ENCODE results near the gene MON2.

The MON2 gene

DNA sequence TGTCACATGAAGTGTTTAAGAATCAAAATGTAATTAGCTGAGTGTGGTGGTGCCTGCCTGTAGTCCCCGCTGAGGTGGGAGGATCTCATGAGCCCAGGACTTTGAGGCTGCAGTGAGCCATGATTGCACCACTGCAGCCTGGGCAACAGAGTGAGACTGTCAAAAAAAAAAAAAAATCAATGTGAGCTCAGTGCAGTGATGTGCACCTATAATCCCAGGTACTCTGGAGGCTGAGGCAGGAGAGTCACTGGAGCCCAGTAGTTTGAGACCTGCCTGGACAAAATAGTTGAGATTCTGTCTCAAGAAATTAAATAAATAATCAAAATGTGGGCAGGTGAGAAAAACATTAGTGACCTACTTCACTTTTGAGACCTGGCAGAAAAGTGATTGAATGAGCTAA, 140.0 kb downstream of the MON2 start:
- DNase-seq = no peak

GRCh38 chr12:62613081-62613480, 146.5 kb downstream of the MON2 start:
- DNase-seq = no peak

DNA sequence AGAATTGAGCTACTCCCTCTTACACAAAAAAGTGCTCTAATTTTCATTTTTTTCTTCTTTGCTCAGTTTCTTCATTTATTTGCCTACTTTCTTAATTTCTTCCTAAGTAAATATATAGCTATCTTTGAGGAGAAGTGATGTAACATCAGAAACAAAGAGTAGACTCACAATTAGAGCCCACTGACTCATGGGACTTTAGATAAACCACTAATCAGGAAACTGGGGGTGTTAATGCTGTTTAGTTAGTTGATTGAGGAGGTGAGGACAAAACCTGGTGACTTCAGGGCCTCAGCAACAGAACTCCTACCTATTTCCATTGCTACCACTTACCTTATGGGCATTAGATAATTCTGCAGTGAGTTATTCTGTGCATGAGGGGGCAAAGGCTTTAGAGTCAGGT, 151.7 kb downstream of the MON2 start:
- no peak for DNase-seq

GRCh38 chr12:62618930-62619329, 152.3 kb downstream of the MON2 start:
- no peak for DNase-seq

GRCh38 chr12:62621101-62621638, 154.5 kb downstream of the MON2 start:
- no peak for DNase-seq

DNA sequence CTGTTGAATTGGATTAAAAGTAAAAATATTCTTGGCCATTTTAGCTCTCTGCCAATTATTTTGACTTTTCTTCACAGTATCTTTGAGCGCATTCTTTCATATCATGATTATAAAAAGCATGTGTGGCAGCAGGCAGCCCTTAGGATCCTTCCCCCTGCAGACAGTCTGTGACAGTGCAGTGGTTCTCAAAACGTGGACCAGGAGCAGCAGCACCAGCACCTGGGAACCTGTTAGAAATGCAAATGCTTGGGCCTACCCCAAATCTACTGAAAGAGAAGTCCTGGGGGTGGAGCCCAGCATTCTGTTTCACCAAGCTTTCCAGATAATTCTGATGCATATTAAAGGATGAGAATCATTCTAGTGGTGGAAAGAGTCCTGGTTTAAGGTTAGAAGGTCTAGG, 155.6 kb downstream of the MON2 start:
- no peak for DNase-seq

- DNase-seq = no peak
These were observed 158.6 kb downstream of the MON2 start for GRCh38 chr12:62625228-62625627.

DNA sequence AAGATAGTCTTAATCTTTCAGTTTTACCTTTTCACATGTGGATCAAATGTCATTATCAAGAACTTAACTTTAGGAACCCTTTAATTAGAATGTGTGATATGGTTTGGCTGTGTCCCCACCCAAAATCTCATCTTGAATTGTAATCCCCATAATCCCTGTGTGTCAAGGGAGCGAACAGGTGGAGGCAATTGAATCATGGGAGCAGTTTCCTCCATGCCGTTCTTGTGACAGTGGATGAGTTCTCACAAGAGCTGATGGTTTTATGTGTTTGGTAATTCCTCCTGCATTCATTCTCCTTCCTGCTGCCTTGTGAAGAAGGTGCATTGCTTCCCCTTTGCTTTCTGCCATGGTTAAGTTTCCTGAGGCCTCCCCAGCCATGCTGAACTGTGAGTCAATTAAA, 160.6 kb downstream of the MON2 start:
- no peak for DNase-seq

- DNase-seq = no peak
These were observed 162.8 kb downstream of the MON2 start for GRCh38 chr12:62629413-62629812.

DNA sequence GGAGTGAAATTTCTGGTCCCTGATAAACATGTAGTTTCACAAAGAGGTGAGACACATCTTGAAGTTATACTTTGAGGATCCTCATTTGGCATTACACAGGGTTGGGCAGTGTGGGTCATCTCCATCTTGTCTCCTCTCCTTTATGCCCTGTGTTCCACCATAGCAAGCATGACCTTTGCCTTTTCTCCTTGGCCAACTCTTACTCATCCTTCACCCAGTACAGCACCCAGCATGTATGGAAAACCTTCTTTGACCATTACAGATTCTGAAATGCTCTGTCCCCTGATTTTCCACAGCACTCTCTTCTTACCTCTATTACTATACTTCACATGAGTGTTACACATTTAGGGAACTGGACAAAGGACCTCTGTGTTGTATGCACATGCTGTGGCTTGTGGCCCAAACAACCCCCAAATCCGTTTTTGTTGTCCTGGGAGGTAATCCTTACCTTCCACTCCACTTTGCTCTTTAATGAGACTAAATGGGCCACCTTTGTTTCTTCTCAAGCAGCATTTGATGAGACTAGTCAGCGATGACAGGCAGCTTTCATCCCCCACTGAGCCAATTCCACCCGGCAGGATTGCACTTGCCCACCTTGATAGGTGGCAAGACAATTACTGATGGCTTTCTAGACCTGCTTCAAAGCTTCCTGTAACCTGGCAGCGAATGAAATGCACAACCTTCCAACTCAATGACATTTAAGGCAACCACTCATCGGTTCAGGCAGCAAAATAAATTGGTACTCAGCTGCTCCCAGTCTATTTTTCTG, 163.5 kb downstream of the MON2 start:
- no peak for DNase-seq

- DNase-seq = peak in 42 of 56 donors; percentile 10 to 85 (median 46)
These were observed 165.1 kb downstream of the MON2 start for GRCh38 chr12:62631471-62632410.

GRCh38 chr12:62632411-62632918, 165.8 kb downstream of the MON2 start:
- DNase-seq = peak in 29 of 56 donors; percentile 6 to 63 (median 25)

GRCh38 chr12:62635649-62636048, 169.0 kb downstream of the MON2 start:
- no peak for DNase-seq

- no peak for DNase-seq
These were observed 171.1 kb downstream of the MON2 start for GRCh38 chr12:62637679-62638078.

DNA sequence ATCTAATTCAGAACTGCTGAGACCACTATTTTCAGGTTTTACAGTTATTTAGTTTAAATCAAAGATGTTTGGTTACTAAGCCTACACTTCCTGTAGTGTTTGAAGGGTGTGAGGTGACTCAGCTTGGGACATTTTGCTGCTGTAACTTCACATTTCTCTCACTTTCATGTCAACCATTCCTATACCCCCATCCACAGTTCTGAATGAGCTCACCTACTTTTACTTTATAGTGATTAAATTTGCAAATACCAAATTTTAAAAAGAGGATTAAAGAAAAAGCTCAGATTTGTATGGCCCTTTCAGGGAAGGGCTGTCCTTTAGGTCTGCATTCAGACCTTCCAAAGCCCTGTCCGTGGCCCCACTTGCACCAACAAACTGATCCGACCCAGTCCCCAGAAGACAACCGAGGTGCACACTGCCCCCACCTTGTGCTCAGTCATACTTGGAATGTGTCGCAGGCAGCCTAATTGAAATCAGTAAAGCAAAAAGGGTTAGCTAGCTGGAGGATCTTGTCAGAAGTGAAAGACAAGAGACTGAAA, 174.4 kb downstream of the MON2 start:
- DNase-seq = no peak

GRCh38 chr12:62642486-62642885, 175.9 kb downstream of the MON2 start:
- no peak for DNase-seq

DNA sequence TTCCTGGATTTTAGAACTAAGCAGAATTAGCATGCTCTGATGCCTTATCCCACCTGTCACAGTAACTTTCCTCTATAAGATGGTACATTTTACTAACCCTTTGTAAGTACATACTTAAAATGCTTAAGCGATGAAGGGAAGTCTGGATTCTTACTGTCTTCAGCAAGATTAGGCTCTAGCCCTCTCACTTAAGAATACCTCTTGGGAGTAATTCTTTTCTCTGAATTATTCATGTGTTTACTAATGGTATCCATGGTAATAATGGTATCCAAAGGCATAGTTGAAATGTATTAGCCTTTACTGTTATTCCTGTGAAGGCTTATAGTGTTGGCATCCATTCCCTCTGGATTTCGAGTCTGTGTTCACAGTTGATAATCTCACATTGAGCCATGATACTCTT, 176.9 kb downstream of the MON2 start:
- DNase-seq = no peak

DNA sequence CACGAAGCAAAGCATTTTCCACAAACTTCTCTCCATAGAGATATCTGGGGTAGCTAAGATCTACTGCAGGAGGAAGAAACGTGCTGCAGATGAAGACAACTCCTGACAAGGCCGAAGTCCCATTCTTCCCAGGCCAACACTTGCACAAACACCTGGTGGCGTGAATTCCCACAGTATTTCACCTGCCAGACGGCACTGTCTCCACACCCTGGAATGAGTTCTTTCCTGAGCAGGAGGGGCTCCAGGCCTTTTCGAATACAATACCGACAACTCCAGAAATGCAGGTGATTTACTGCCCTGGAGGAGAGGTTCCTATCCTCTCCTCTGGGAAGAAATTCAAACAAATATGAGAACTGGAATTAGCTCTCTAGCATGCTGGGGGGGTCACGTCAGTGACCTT, 179.9 kb downstream of the MON2 start:
- no peak for DNase-seq

- peak in 30 of 56 donors; percentile 3 to 62 (median 28) for DNase-seq
These were observed 181.0 kb downstream of the MON2 start for GRCh38 chr12:62647586-62647985.

DNA sequence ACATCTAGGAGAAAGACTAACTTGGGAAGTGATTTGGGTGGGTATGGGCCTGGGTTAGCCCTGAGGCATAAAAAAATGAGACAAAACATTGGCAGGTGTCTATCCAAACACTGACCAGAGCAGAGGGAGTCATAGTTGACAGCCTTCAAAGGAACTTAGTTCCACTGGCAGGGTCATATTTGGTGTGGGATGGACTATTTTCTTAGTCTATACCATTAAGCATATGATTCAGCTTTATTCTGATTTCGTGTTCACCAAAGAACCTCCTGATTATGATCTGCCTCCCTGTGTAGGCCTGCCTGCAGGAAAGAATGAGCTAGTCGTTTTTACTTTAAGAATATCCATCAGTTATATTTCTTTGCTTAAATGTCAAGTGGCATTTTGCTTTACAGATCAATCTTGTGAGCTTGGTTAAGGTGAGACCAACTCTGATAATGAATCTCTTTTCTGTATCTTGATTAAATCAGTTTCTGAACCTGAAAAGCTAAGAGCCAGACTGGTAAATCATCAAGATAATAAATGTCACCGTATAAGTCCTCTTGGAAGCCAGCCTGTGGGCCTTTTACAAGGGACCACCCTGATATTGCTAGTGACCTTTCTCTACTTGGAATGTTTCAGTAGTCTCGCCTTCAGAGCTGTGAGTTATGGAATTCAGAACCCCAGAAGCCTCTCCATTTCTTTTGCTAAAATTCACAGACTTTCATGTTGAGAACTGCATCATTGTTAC, 182.9 kb downstream of the MON2 start:
- no peak for DNase-seq
